Measurements from ENCODE around the gene SPEN. TPM values are rescaled to one million over a fixed set of nuclear protein-coding genes. Genes with fewer than 3 reads are reported as not detected.
A peak's percentile ranks its signal among the peaks of the same experiment; 100 is the strongest.

The SPEN gene
- total and polyA plus RNA-seq, 2 of the 13 experiments (the other 11 are each of a cell fraction or from before 2014, with no cell fraction given), result 4.8 to 14.0 TPM

DNA sequence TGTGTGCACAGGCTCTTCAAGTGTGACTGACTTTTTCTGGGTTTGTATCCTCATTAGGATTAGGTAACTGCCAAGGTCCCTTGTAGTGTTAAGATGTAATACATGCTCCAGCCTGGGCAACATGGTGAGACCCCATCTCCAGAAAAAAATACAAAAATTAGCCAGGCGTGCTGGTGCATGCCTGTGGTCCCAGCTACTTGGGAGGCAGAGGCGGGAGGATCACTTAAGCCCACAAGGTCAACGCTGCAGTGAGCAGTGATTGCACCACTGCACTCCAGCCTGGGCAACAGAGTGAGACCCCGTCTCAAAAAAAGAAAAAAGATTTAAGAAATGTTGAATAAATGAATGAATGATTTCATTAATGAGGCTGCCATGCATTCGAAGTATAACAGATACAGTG is 113.3 kb downstream of the SPEN start:
- CTCF ChIA-PET (ENCODE audit: low intra/inter-chr PET ratio, low total read pairs), result no interaction called here
- Histone ChIP-seq H3K9me3 (ENCODE audit: low read length) (no peaks in the 10 kb centered on the region), H3K9ac (ENCODE audit: insufficient read depth, low read depth, low read length) (no peak overlapping the region), H3K4me3 (replicated peaks in 1 of 3; ENCODE audit: insufficient read depth in 1 of 3, low read depth in 2 of 3, low read length in 3 of 3) (no peak overlapping the region), H3K36me3 (replicated peaks in 1 of 2; ENCODE audit: control insufficient read depth in 1 of 2, insufficient read depth in 2 of 2, low read length in 2 of 2) (peaks cover 2 to 14% of the 10 kb centered on the region in 2 experiments; a peak in 3 of 5 replicates), H2AFZ (ENCODE audit: low read length) (no peak overlapping the region), H3K27me3 (ENCODE audit: control insufficient read depth in 1 of 2, insufficient read depth in 2 of 2, low read length in 2 of 2) (no peaks in the 10 kb centered on the region), H4K20me1 (ENCODE audit: insufficient read depth, low read length) (peaks cover 5% of the 10 kb centered on the region; the same call in 1 of the 2 replicates), H3K4me1 (ENCODE audit: insufficient read depth, low read length) (peaks cover 2% of the 10 kb centered on the region; the same call in 1 of the 2 replicates), H3K4me2 (ENCODE audit: low read depth, low read length) (no peak overlapping the region), H3K27ac (ENCODE audit: extremely low read length, insufficient read depth, low read length) (no peak overlapping the region), H3K79me2 (ENCODE audit: insufficient read depth, low read length) (peaks cover 11% of the 10 kb centered on the region)
- DNase-seq (ENCODE audit: low spot score) (no peak), FAIRE-seq (no peak), ATAC-seq (no peak)
- POLR2A ChIA-PET, result no interaction called here
- 94% methylated on average over 5 of the region's 5 CpGs for WGBS (ENCODE audit: low lambda C conversion rate)
- in situ Hi-C loops (cut with HindIII; ENCODE audit: extremely low pct_ligation_motif_present, low pct_unique_long_range_greater_than_20kb), result no loop called here
- no TSS peak for BruUV-seq (replicated peaks)
- TF ChIP-seq, protein P1, sequence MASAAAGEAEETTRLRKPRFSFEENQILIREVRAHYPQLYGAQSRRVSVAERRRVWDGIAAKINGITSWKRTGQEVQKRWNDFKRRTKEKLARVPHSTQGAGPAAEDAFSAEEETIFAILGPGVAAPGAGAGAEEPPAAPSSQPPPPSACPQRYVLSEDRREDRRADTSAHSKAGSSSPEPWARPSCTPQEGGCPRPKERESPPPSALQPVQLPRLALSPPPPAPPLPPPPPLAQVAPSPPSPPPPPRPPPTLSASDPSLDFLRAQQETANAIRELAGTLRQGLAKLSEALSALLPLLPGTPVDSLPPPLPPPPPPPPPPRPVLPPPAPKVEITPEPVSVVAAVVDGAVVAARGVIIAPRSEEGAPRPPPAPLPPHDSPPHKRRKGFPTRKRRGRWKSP (CRISPR knock-in tag; IDR thresholded peaks at IDR 0.05), result no peak
- peak; percentile 49; the same call in 1 of the 2 replicates for TF ChIP-seq ZNF121 (CRISPR knock-in tag; IDR thresholded peaks at IDR 0.05)
- intact Hi-C loops (cut with micrococcal nuclease; ENCODE audit: unreplicated experiment), result no loop called here

DNA sequence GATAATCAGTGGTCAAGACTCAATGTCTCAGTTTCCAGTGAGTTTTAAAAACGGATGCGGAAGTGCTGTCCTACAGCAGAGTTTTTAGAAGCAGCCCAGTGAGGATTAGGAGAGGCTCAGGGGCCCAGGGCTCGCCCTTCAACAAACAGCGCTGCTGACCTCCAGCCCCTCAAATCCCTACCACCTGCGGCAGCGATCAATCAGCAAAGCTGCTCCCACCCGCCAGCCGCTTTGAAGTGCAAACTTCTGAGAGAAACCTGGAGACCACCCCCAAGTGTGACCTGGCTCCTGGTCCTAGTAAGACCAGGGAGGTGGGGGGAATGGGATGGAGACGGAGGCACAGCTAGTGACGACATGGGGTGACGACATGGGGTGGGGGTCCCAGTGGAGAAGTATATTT is 114.0 kb downstream of the SPEN start:
- intact Hi-C loops (cut with micrococcal nuclease; ENCODE audit: unreplicated experiment), result no loop called here
- POLR2A ChIA-PET, result no interaction called here
- BruUV-seq (replicated peaks), result no TSS peak

More for the DNA sequence above, 114.0 kb downstream of the SPEN start:
- Histone ChIP-seq H3K4me1 (ENCODE audit: insufficient read depth, low read length) (peaks cover 9% of the 10 kb centered on the region; the same call in 1 of the 2 replicates), H3K36me3 (replicated peaks in 1 of 2; ENCODE audit: control insufficient read depth in 1 of 2, insufficient read depth in 2 of 2, low read length in 2 of 2) (peaks cover 2 to 15% of the 10 kb centered on the region in 2 experiments; a peak in 3 of 5 replicates), H3K9me3 (ENCODE audit: low read length) (no peaks in the 10 kb centered on the region), H3K4me3 (replicated peaks in 1 of 3; ENCODE audit: insufficient read depth in 1 of 3, low read depth in 2 of 3, low read length in 3 of 3) (no peak overlapping the region), H2AFZ (ENCODE audit: low read length) (no peak overlapping the region), H3K27me3 (ENCODE audit: control insufficient read depth in 1 of 2, insufficient read depth in 2 of 2, low read length in 2 of 2) (no peaks in the 10 kb centered on the region), H4K20me1 (ENCODE audit: insufficient read depth, low read length) (peaks cover 5% of the 10 kb centered on the region), H3K9ac (ENCODE audit: insufficient read depth, low read depth, low read length) (no peak overlapping the region), H3K27ac (ENCODE audit: extremely low read length, insufficient read depth, low read length) (no peak overlapping the region), H3K79me2 (ENCODE audit: insufficient read depth, low read length) (peaks cover 11% of the 10 kb centered on the region), H3K4me2 (ENCODE audit: low read depth, low read length) (no peak overlapping the region)
- CTCF ChIA-PET (ENCODE audit: low intra/inter-chr PET ratio, low total read pairs), result no interaction called here
- DNase-seq (ENCODE audit: low spot score) (no peak), FAIRE-seq (no peak), ATAC-seq (no peak)
- TF ChIP-seq ZNF724P (CRISPR knock-in tag; IDR thresholded peaks at IDR 0.05; ENCODE audit: borderline replicate concordance) (no peak), IRF2 (CRISPR knock-in tag; IDR thresholded peaks at IDR 0.05) (no peak), ZNF451 (CRISPR knock-in tag; IDR thresholded peaks at IDR 0.05) (no peak), JDP2 (CRISPR knock-in tag; IDR thresholded peaks at IDR 0.05; ENCODE audit: borderline replicate concordance) (no peak), ZNF781 (CRISPR knock-in tag; IDR thresholded peaks at IDR 0.05; ENCODE audit: borderline replicate concordance, not compliant biosample characterization) (no peak), STAG1 (CRISPR knock-in tag; IDR thresholded peaks at IDR 0.05) (no peak), PRMT3 (CRISPR knock-in tag; IDR thresholded peaks at IDR 0.05; ENCODE audit: borderline replicate concordance, low read depth) (no peak)
- WGBS (ENCODE audit: low lambda C conversion rate), result 99% methylated on average over 9 of the region's 11 CpGs
- in situ Hi-C loops (cut with HindIII; ENCODE audit: extremely low pct_ligation_motif_present, low pct_unique_long_range_greater_than_20kb), result no loop called here
